Measurements from ENCODE around the gene VDAC2.

GRCh38 chr10:75212343-75212742 lies 1.7 kb downstream of the VDAC2 start:
- TF ChIP-seq, protein P1, sequence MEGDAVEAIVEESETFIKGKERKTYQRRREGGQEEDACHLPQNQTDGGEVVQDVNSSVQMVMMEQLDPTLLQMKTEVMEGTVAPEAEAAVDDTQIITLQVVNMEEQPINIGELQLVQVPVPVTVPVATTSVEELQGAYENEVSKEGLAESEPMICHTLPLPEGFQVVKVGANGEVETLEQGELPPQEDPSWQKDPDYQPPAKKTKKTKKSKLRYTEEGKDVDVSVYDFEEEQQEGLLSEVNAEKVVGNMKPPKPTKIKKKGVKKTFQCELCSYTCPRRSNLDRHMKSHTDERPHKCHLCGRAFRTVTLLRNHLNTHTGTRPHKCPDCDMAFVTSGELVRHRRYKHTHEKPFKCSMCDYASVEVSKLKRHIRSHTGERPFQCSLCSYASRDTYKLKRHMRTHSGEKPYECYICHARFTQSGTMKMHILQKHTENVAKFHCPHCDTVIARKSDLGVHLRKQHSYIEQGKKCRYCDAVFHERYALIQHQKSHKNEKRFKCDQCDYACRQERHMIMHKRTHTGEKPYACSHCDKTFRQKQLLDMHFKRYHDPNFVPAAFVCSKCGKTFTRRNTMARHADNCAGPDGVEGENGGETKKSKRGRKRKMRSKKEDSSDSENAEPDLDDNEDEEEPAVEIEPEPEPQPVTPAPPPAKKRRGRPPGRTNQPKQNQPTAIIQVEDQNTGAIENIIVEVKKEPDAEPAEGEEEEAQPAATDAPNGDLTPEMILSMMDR (conservative IDR thresholded peaks at IDR 0.05; ENCODE audit: low read length): no peak
- TF ChIP-seq EZH2phosphoT487 (IDR thresholded peaks at IDR 0.05; ENCODE audit: borderline replicate concordance, low read depth, low read length): no peak

All from OCI-LY7 (cell line).